ENCODE results near the gene RILPL2. TPM values are rescaled to one million over a fixed set of nuclear protein-coding genes. Genes with fewer than 3 reads are reported as not detected.
A peak's percentile ranks its signal among the peaks of the same experiment; 100 is the strongest.
"Not testable (repeated sequence)": the region's sequence is repeated elsewhere in the genome, so short reads cannot be mapped to it uniquely, and the experiment has no call there.

RILPL2 gene
- total and polyA plus RNA-seq, 9 of the 15 experiments (the other 6 are each of a cell fraction or from before 2014, with no cell fraction given) = 0.61 to 5.8 (median 4.3) TPM

GRCh38 chr12:123385536-123385935, 50.9 kb downstream of the RILPL2 start:
- peak overlapping the region; percentile 8 to 97; a peak in 3 of 4 replicates for H3K9ac ChIP-seq (ENCODE audit: insufficient read depth in 1 of 2, low read depth in 2 of 2, low read length in 2 of 2)
- H3K9me3 ChIP-seq (replicated peaks; ENCODE audit: control insufficient read depth, insufficient read depth, low read depth, low read length); FAIRE-seq; CTCF ChIA-PET (ENCODE audit: low intra/inter-chr PET ratio); H2AFZ ChIP-seq (ENCODE audit: low read depth, low read length); ATAC-seq; H3K27me3 ChIP-seq (ENCODE audit: control insufficient read depth in 2 of 2, insufficient read depth in 2 of 2, low read length in 2 of 2); H3K9me1 ChIP-seq (ENCODE audit: control insufficient read depth, insufficient read depth, low read length); BruUV-seq (replicated peaks); TF ChIP-seq TOE1 (CRISPR knock-in tag; IDR thresholded peaks at IDR 0.05; ENCODE audit: borderline replicate concordance, low read depth); JUN (IDR thresholded peaks at IDR 0.05; ENCODE audit: borderline replicate concordance, low read depth, low read length): not testable (repeated sequence)
- peaks cover 64% of the 10 kb centered on the region for H3K79me2 ChIP-seq (ENCODE audit: control insufficient read depth, insufficient read depth, low read length)
- peak overlapping the region; percentile 93 for H3K27ac ChIP-seq (ENCODE audit: extremely low read depth, low read depth, low read length)
- intact Hi-C loops (cut with micrococcal nuclease) (loop anchor here (10.0 kb wide), 1 partner anchor 329 kb away; the partner anchor contains the start of gene ATP6V0A2), in situ Hi-C loops (cut with MboI) (loop anchor here (25.0 kb wide), 1 partner anchor 1548 kb away; no protein-coding TSS in a partner anchor)
- POLR2A ChIA-PET = interaction anchor here (0.9 to 7.1 kb wide), 4 partner anchors 13 to 109 kb away, joined by 3 to 151 read pairs (median 4); partner anchors contain the start of gene SBNO1
- peak overlapping the region; percentile 97 for H3K4me2 ChIP-seq (ENCODE audit: insufficient read depth, low read length)
- H3K4me1 ChIP-seq (replicated peaks in 1 of 2; ENCODE audit: control insufficient read depth in 2 of 2, insufficient read depth in 2 of 2, low read length in 2 of 2) = peaks cover 37 to 52% of the 10 kb centered on the region in 2 experiments
- WGBS (ENCODE audit: insufficient coverage, low coverage, missing lambda C conversion rate) = 17% methylated on average over 8 of the region's 9 CpGs
- H3K36me3 ChIP-seq (ENCODE audit: control insufficient read depth, insufficient read depth, low read length) = peaks cover 15% of the 10 kb centered on the region; the same call in 2 of the 3 replicates
- H3K4me3 ChIP-seq = peak overlapping the region; percentile 91; the same call in 1 of the 2 replicates
- DNase-seq (ENCODE audit: extremely low read depth in 1 of 4, low spot score in 3 of 4) = peak in 1 of 4 experiments; percentile 68
- peaks cover 22% of the 10 kb centered on the region for H4K20me1 ChIP-seq (replicated peaks; ENCODE audit: control insufficient read depth, insufficient read depth, low read length)
- TF ChIP-seq JUND (IDR thresholded peaks at IDR 0.05; ENCODE audit: borderline replicate concordance, low read depth, low read length) = peak; percentile 64
- peak; percentile 69; the same call in 2 of the 3 replicates for TF ChIP-seq JUND (tag; IDR thresholded peaks at IDR 0.05; ENCODE audit: borderline replicate concordance, low read depth, low read length)
- TF ChIP-seq TOE1 (IDR thresholded peaks at IDR 0.05; ENCODE audit: borderline replicate concordance) = 0 out of 2 replicates have a peak, but pooled peaks have one; percentile 20
- peak; percentile 67 for TF ChIP-seq CEBPB (tag; IDR thresholded peaks at IDR 0.05)
- TF ChIP-seq JUN (CRISPR knock-in tag; IDR thresholded peaks at IDR 0.05; ENCODE audit: borderline replicate concordance) = 0 out of 2 replicates have a peak, but pooled peaks have one; percentile 32
- TF ChIP-seq, protein P1, sequence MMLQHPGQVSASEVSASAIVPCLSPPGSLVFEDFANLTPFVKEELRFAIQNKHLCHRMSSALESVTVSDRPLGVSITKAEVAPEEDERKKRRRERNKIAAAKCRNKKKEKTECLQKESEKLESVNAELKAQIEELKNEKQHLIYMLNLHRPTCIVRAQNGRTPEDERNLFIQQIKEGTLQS (IDR thresholded peaks at IDR 0.05) = peak; percentile 96
- TF ChIP-seq, protein P1 (CRISPR knock-in tag; conservative IDR thresholded peaks at IDR 0.05) = 0 out of 2 replicates have a peak, but pooled peaks have one; percentile 13
- TF ChIP-seq SMARCA5 (IDR thresholded peaks at IDR 0.05) = peak; percentile 73; the same call in 1 of the 2 replicates
- peak; percentile 33 for TF ChIP-seq BRD9 (IDR thresholded peaks at IDR 0.05; ENCODE audit: low read depth, partially characterized antibody)
- TF ChIP-seq SUPT5H (IDR thresholded peaks at IDR 0.05) = peak; percentile 70
- TF ChIP-seq ZNF175 (CRISPR knock-in tag; IDR thresholded peaks at IDR 0.05; ENCODE audit: low read depth) = 0 out of 2 replicates have a peak, but pooled peaks have one; percentile 6
- TF ChIP-seq ARNT (IDR thresholded peaks at IDR 0.05) = peak in 1 of 2 experiments; percentile 56; a peak in 1 of 4 replicates
- TF ChIP-seq ZNF592 (IDR thresholded peaks at IDR 0.05) = peak; percentile 66
- TF ChIP-seq TFAP4 (CRISPR knock-in tag; IDR thresholded peaks at IDR 0.05; ENCODE audit: borderline replicate concordance) = 0 out of 2 replicates have a peak, but pooled peaks have one; percentile 32
- 0 out of 2 replicates have a peak, but pooled peaks have one; percentile 21 for TF ChIP-seq POLR2H (tag; IDR thresholded peaks at IDR 0.05; ENCODE audit: low read depth)

All from K562 (cell line).